CD4-positive, alpha-beta T cell (primary cell): Measurements from ENCODE around the gene ABLIM2. TPM values are rescaled to one million over a fixed set of nuclear protein-coding genes. Genes with fewer than 3 reads are reported as not detected.
A peak's percentile ranks its signal among the peaks of the same experiment; 100 is the strongest.

Experiments used
- ATAC-seq: fragments of 200-7000 bp; cut with Tn5 transposase; one replicate; pipeline ENCODE4 v1.10.0; 2022; ENCODE audit warnings: mild to moderate bottlenecking; ENCODE audit not compliant: poor library complexity
- CTCF ChIA-PET: fragments of 350-600 bp; sonication (Branson Sonifier 250); formaldehyde crosslinking; loops from one replicate; lab custom pipeline; 2021; ENCODE audit warnings: antibody characterized with exemption, inconsistent platforms; lab: Charles Lee
- POLR2A ChIA-PET: fragments of 350-600 bp; sonication (Branson Sonifier 250); formaldehyde crosslinking; loops from one replicate; lab custom pipeline; 2021; ENCODE audit warnings: antibody characterized with exemption, inconsistent platforms; lab: Charles Lee
- DNase-seq, 14 experiments: peaks; one replicate each; pipeline ENCODE4 v3.0.0-alpha.2; 2013 to 2020; ENCODE audit warnings: mixed read lengths in 2 of 14
- H3K27ac ChIP-seq, 2 donors: one replicate each; pipeline versions ENCODE4 v1.5.1 to v1.7.0; 2013; ENCODE audit warnings: low read length in 2 of 2, low read depth in 1 of 2, mild to moderate bottlenecking in 1 of 2
- H3K27me3 ChIP-seq, 2 experiments: 1 replicate in 1 of 2; 2 replicates in 1 of 2; pipeline versions ENCODE4 v1.6.1 to v1.7.0; 2013; ENCODE audit warnings: low read length in 2 of 2, control low read depth in 1 of 2, mild to moderate bottlenecking in 1 of 2, moderate library complexity in 1 of 2; ENCODE audit not compliant: insufficient read depth in 2 of 2, control insufficient read depth in 1 of 2
- H3K36me3 ChIP-seq: one replicate; pipeline ENCODE4 v1.6.1; 2013; ENCODE audit warnings: low read length, control low read depth; ENCODE audit not compliant: insufficient read depth
- H3K4me1 ChIP-seq: one replicate; pipeline ENCODE4 v1.6.1; 2013; ENCODE audit warnings: low read length, control low read depth; ENCODE audit not compliant: insufficient read depth
- H3K4me3 ChIP-seq: one replicate; pipeline ENCODE4 v1.5.1; 2013; ENCODE audit warnings: mild to moderate bottlenecking, low read length, moderate library complexity
- H3K9me3 ChIP-seq, 2 experiments: 1 replicate in 1 of 2; 2 replicates in 1 of 2; pipeline versions ENCODE4 v1.6.1 to v1.7.0; 2013; ENCODE audit warnings: low read length in 2 of 2, mild to moderate bottlenecking in 2 of 2, control low read depth in 1 of 2, moderate library complexity in 1 of 2; ENCODE audit not compliant: control insufficient read depth in 1 of 2, insufficient read depth in 1 of 2
- H3K27ac Mint-ChIP-seq: one replicate; pipeline ENCODE4 v1.8.0; 2020; ENCODE audit warnings: mixed read lengths
- H3K27me3 Mint-ChIP-seq: one replicate; pipeline ENCODE4 v1.8.0; 2021; ENCODE audit warnings: mixed read lengths
- H3K36me3 Mint-ChIP-seq: one replicate; pipeline ENCODE4 v1.8.0; 2021; ENCODE audit warnings: low read depth, mixed read lengths
- H3K4me1 Mint-ChIP-seq: one replicate; pipeline ENCODE4 v1.8.0; 2021; ENCODE audit warnings: low read depth, mixed read lengths
- H3K4me3 Mint-ChIP-seq: one replicate; pipeline ENCODE4 v1.8.0; 2020; ENCODE audit warnings: mild to moderate bottlenecking, mixed read lengths
- H3K9me3 Mint-ChIP-seq: one replicate; pipeline ENCODE4 v1.8.0; 2020; ENCODE audit warnings: mixed read lengths
- intact Hi-C, 2 experiments: fragments of 100-400 bp; cut with DNase I in 1 of 2; cut with micrococcal nuclease in 1 of 2; formaldehyde crosslinking; loops; one replicate each; pipeline versions ENCODE4 v1.15.1 to v1.9.0; 2023 to 2025; cut with DNase I, micrococcal nuclease
- total RNA-seq, 174 experiments: library from RNA in 2 of 174; stranded (reverse) in 2 of 174; gene quantifications; one replicate each; pipeline ENCODE4 v1.2.3 and lab custom pipeline; 2021 to 2026
- TF ChIP-seq, protein P1 (sequence below): fragments of 200-600 bp; IDR thresholded peaks from one replicate; pipeline ENCODE4 v1.8.0; 2022; ENCODE audit warnings: antibody characterized with exemption, mild to moderate bottlenecking

ABLIM2 gene
- total RNA-seq, 2 experiments from 2014 or later, result 2.5 to 2.7 TPM

DNA sequence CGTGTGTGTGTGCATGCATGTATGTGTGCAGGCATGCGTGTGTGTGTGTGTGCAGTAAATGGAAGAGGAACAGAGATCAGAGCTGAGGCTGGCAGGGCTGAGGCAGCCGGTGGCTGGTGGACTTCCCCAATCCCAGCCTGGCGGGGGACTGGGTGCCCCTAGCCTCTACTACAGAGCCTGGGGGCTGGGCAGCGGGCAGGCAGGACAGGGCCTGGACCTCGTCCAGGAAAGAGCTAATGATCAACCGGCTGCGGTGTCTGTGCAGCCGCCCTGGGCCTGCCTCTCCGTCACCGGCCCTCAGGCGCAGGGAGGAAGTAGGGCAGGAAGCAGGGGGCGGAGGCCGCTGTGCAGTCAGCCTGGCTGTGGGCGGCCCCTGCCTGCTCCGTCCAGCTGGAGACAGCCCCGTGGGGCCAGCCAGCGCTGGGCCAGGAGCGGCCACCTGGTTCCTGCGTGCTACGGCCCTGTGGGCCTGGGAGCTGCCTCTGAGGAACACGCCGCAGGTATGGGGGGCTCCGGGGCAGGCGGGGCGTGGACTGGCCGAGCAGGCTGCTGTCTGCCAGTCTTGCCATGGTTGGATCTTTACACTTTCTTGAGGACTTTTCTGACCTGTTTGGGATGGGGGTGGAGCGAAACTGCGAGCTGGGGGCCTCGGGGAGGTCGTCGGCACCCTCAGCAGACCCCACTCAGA is 40.4 kb upstream of the ABLIM2 start, which contains the start of gene SH3TC1:
SH3TC1 (plus strand) TSS at position 385 of the 688 bp plus-strand sequence. CDS start 5,905 bp downstream, outside the sequence.
- peaks cover 53% of the 10 kb centered on the region for H3K4me1 ChIP-seq
- ATAC-seq (peak; percentile 55), DNase-seq (peak; percentile 34 to 81 (median 56))
- ChIA-PET CTCF (interaction anchor here (1.4 to 1.8 kb wide), 2 partner anchors 22 to 43 kb away, joined by 6 to 10 read pairs; no protein-coding TSS in a partner anchor), POLR2A (interaction anchor here (0.6 to 2.6 kb wide), 11 partner anchors 18 to 1559 kb away, joined by 3 to 20 read pairs (median 4); partner anchors contain the start of genes ABLIM2 and MRFAP1)
- Mint-ChIP-seq H3K4me3 (peak within 1 kb of the TSS; percentile 99), H3K36me3 (peaks cover 17% of the 10 kb centered on the region), H3K27ac (peak within 1 kb of the TSS; percentile 99), H3K27me3 (no peaks in the 10 kb centered on the region), H3K9me3 (no peaks in the 10 kb centered on the region), H3K4me1 (peaks cover 37% of the 10 kb centered on the region)
- H3K27me3 ChIP-seq, result no peaks in the 10 kb centered on the region
- intact Hi-C loops, result no loop called here
- H3K27ac ChIP-seq, result peak within 1 kb of the TSS; percentile 68 to 79
- no peaks in the 10 kb centered on the region for H3K9me3 ChIP-seq
- TF ChIP-seq, protein P1, sequence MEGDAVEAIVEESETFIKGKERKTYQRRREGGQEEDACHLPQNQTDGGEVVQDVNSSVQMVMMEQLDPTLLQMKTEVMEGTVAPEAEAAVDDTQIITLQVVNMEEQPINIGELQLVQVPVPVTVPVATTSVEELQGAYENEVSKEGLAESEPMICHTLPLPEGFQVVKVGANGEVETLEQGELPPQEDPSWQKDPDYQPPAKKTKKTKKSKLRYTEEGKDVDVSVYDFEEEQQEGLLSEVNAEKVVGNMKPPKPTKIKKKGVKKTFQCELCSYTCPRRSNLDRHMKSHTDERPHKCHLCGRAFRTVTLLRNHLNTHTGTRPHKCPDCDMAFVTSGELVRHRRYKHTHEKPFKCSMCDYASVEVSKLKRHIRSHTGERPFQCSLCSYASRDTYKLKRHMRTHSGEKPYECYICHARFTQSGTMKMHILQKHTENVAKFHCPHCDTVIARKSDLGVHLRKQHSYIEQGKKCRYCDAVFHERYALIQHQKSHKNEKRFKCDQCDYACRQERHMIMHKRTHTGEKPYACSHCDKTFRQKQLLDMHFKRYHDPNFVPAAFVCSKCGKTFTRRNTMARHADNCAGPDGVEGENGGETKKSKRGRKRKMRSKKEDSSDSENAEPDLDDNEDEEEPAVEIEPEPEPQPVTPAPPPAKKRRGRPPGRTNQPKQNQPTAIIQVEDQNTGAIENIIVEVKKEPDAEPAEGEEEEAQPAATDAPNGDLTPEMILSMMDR, result no peak
- peak within 1 kb of the TSS; percentile 70 for H3K4me3 ChIP-seq
- no peaks in the 10 kb centered on the region for H3K36me3 ChIP-seq

DNA sequence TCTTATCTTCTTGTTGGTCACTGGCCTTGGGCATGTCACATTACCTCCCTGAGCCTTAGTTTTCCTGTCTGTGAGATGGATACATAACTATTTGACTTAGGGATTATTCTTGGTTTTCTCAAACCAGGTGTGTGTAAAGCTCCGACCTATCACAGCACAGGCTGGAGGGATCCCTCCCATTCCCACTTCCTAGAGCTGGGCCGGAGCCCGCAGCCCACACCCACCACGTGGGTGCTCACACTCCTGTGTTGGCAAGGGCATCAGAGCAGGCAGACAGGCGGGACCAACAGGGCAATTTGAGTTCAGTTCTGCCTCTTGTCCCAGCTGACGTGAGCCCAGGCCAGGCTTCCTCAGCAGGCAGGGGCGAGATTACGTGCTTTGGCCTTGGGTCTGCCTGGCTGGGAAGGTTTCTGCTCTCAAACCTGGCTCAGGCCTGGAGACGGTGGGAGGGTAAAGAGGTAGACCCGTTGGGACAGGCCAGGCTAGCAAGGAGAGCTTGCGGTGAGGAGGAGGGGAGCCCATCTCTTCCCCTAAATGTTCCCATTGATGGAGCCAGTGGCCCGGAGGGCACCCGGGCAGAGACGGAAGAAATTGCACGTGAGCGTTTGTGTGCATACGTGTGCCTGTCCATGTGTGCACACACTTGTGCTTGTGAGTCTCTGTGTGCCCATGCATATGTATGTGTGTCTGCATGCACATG is 39.7 kb upstream of the ABLIM2 start:
- H3K36me3 ChIP-seq, result no peaks in the 10 kb centered on the region
- peak overlapping the region; percentile 70 for H3K4me3 ChIP-seq
- H3K4me3 Mint-ChIP-seq, result peak overlapping the region; percentile 99
- H3K9me3 Mint-ChIP-seq, result no peaks in the 10 kb centered on the region
- DNase-seq (peak in 1 of 14 experiments; percentile 22), ATAC-seq (no peak)
- H3K27me3 ChIP-seq, result no peaks in the 10 kb centered on the region
- peaks cover 17% of the 10 kb centered on the region for H3K36me3 Mint-ChIP-seq
- H3K27ac Mint-ChIP-seq, result peak overlapping the region; percentile 99
- TF ChIP-seq, protein P1, result no peak
- intact Hi-C loops, result no loop called here
- peaks cover 40% of the 10 kb centered on the region for H3K4me1 Mint-ChIP-seq
- peaks cover 53% of the 10 kb centered on the region for H3K4me1 ChIP-seq
- CTCF ChIA-PET, result interaction anchor here (1.4 to 1.8 kb wide), 2 partner anchors 22 to 44 kb away, joined by 6 to 10 read pairs; no protein-coding TSS in a partner anchor
- H3K27me3 Mint-ChIP-seq, result no peaks in the 10 kb centered on the region
- H3K9me3 ChIP-seq, result no peaks in the 10 kb centered on the region
- POLR2A ChIA-PET, result interaction anchor here (0.9 to 2.6 kb wide), 8 partner anchors 19 to 1558 kb away, joined by 3 to 20 read pairs (median 5); partner anchors contain the start of genes ABLIM2 and MRFAP1
- H3K27ac ChIP-seq, result peak overlapping the region in 1 of 2 donors; percentile 79

DNA sequence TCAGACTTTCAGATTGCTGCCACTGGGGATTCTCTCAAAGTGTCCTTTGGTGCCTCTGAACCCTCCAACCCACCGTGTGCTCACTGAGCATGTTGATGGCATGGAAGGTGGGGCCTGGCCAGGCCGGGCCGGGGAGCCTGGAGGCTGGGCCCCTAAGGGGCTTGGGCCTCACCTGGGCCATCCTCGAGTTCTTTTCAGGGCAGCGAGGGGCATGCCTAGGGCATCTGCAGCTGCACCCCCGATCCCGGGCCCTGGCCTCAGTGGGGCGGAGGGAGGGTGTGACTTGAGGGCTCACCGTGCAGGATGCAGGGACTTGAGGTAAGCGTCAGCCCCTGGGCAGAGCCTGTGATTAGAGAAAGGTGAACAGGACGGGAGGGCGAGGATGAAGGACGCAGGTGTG is 38.9 kb upstream of the ABLIM2 start:
- CTCF ChIA-PET, result interaction anchor here (1.8 kb wide), 1 partner anchor 21 kb away, joined by 10 read pairs; no protein-coding TSS in a partner anchor
- Histone ChIP-seq H3K9me3 (no peaks in the 10 kb centered on the region), H3K36me3 (no peaks in the 10 kb centered on the region), H3K4me1 (peaks cover 52% of the 10 kb centered on the region), H3K4me3 (no peak overlapping the region), H3K27ac (no peak overlapping the region), H3K27me3 (no peaks in the 10 kb centered on the region)
- peak overlapping the region; percentile 99 for H3K4me3 Mint-ChIP-seq
- peaks cover 17% of the 10 kb centered on the region for H3K36me3 Mint-ChIP-seq
- peaks cover 45% of the 10 kb centered on the region for H3K4me1 Mint-ChIP-seq
- H3K9me3 Mint-ChIP-seq, result no peaks in the 10 kb centered on the region
- peak overlapping the region; percentile 99 for H3K27ac Mint-ChIP-seq
- no peaks in the 10 kb centered on the region for H3K27me3 Mint-ChIP-seq
- TF ChIP-seq, protein P1, result no peak
- POLR2A ChIA-PET, result no interaction called here
- intact Hi-C loops, result loop anchor here in 1 of 2 experiments (2.0 kb wide), 1 partner anchor 37 kb away; no protein-coding TSS in a partner anchor
- no peak for DNase-seq
- no peak for ATAC-seq
